Loucy (cell line): ENCODE results near the gene SCART1.

Experiments used
- H2AFZ ChIP-seq: fragments of 200-600 bp; sonication (generic); 2 replicates; pipeline ENCODE4 v1.6.0; 2016; ENCODE audit warnings: antibody characterized with exemption, mild to moderate bottlenecking, low read length, moderate library complexity
- H3F3A ChIP-seq: fragments of 200-600 bp; 2 replicates; pipeline ENCODE4 v1.6.0; 2016; ENCODE audit warnings: antibody characterized with exemption, low read depth, mild to moderate bottlenecking
- H3K27me3 ChIP-seq: fragments of 200-600 bp; sonication (generic); 2 replicates; pipeline ENCODE4 v1.6.1; 2014; ENCODE audit warnings: low read length, mild to moderate bottlenecking; ENCODE audit not compliant: insufficient read depth, poor library complexity, severe bottlenecking
- H3K36me3 ChIP-seq: fragments of 200-600 bp; sonication (generic); 2 replicates; pipeline ENCODE4 v1.6.1; 2016; ENCODE audit warnings: low read length; ENCODE audit not compliant: insufficient read depth
- H3K4me1 ChIP-seq: fragments of 200-600 bp; sonication (generic); 2 replicates; pipeline ENCODE4 v1.5.1; 2014; ENCODE audit warnings: low read length, mild to moderate bottlenecking; ENCODE audit not compliant: insufficient read depth, poor library complexity, severe bottlenecking
- H3K4me2 ChIP-seq: fragments of 200-600 bp; sonication (generic); 2 replicates; pipeline ENCODE4 v1.6.0; 2014; ENCODE audit warnings: antibody characterized with exemption, low read length, low read depth, mild to moderate bottlenecking; ENCODE audit not compliant: poor library complexity, severe bottlenecking
- H3K4me3 ChIP-seq: fragments of 200-600 bp; sonication (generic); 2 replicates; pipeline ENCODE4 v1.5.1; 2014; ENCODE audit warnings: low read length, mild to moderate bottlenecking, mixed read lengths; ENCODE audit not compliant: poor library complexity, severe bottlenecking
- H3K79me2 ChIP-seq: fragments of 200-600 bp; sonication (generic); 2 replicates; pipeline ENCODE4 v1.6.1; 2014; ENCODE audit warnings: low read length; ENCODE audit not compliant: insufficient read depth
- H3K9ac ChIP-seq: fragments of 200-600 bp; sonication (generic); 2 replicates; pipeline ENCODE4 v1.6.0; 2014; ENCODE audit warnings: mild to moderate bottlenecking, low read depth, low read length, moderate library complexity; ENCODE audit not compliant: poor library complexity, severe bottlenecking
- H3K9me2 ChIP-seq: fragments of 200-600 bp; sonication (generic); replicated peaks from 2 replicates; pipeline ENCODE4 v1.6.1; 2016; ENCODE audit warnings: low read depth, low read length, mixed read lengths
- H3K9me3 ChIP-seq: fragments of 200-600 bp; sonication (generic); 2 replicates; pipeline ENCODE4 v1.6.1; 2014; ENCODE audit warnings: mild to moderate bottlenecking, antibody characterized with exemption, low read length, low read depth; ENCODE audit not compliant: insufficient read depth
- H4K20me1 ChIP-seq: fragments of 200-600 bp; sonication (generic); 2 replicates; pipeline ENCODE4 v1.6.0; 2014; ENCODE audit warnings: antibody characterized with exemption, low read length, mild to moderate bottlenecking; ENCODE audit not compliant: insufficient read depth, poor library complexity, severe bottlenecking
- EZH2phosphoT487 ChIP-seq: fragments of 200-600 bp; IDR thresholded peaks from 2 replicates; pipeline ENCODE4 v1.6.1; 2018; ENCODE audit warnings: antibody characterized with exemption, mild to moderate bottlenecking, moderate library complexity, borderline replicate concordance
- TF ChIP-seq, protein P1 (sequence below): fragments of 200-600 bp; sonication (generic); conservative IDR thresholded peaks from 2 replicates; pipeline ENCODE4 v1.5.1; 2014; ENCODE audit warnings: mild to moderate bottlenecking, antibody characterized with exemption, low read length

SCART1 gene

GRCh38 chr10:133455611-133456031 lies 1.9 kb downstream of the SCART1 start:
- Histone ChIP-seq H2AFZ (no peak overlapping the region), H3F3A (no peaks in the 10 kb centered on the region), H3K9ac (peak overlapping the region; percentile 85), H3K9me2 (no peaks in the 10 kb centered on the region), H3K9me3 (no peaks in the 10 kb centered on the region), H3K4me2 (peak overlapping the region; percentile 83), H3K27me3 (no peaks in the 10 kb centered on the region), H3K4me1 (peaks cover 25% of the 10 kb centered on the region), H4K20me1 (peaks cover 6% of the 10 kb centered on the region), H3K4me3 (peak overlapping the region; percentile 75), H3K79me2 (peaks cover 49% of the 10 kb centered on the region), H3K36me3 (no peaks in the 10 kb centered on the region)
- TF ChIP-seq, protein P1, sequence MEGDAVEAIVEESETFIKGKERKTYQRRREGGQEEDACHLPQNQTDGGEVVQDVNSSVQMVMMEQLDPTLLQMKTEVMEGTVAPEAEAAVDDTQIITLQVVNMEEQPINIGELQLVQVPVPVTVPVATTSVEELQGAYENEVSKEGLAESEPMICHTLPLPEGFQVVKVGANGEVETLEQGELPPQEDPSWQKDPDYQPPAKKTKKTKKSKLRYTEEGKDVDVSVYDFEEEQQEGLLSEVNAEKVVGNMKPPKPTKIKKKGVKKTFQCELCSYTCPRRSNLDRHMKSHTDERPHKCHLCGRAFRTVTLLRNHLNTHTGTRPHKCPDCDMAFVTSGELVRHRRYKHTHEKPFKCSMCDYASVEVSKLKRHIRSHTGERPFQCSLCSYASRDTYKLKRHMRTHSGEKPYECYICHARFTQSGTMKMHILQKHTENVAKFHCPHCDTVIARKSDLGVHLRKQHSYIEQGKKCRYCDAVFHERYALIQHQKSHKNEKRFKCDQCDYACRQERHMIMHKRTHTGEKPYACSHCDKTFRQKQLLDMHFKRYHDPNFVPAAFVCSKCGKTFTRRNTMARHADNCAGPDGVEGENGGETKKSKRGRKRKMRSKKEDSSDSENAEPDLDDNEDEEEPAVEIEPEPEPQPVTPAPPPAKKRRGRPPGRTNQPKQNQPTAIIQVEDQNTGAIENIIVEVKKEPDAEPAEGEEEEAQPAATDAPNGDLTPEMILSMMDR, result no peak
- TF ChIP-seq EZH2phosphoT487, result no peak

DNA sequence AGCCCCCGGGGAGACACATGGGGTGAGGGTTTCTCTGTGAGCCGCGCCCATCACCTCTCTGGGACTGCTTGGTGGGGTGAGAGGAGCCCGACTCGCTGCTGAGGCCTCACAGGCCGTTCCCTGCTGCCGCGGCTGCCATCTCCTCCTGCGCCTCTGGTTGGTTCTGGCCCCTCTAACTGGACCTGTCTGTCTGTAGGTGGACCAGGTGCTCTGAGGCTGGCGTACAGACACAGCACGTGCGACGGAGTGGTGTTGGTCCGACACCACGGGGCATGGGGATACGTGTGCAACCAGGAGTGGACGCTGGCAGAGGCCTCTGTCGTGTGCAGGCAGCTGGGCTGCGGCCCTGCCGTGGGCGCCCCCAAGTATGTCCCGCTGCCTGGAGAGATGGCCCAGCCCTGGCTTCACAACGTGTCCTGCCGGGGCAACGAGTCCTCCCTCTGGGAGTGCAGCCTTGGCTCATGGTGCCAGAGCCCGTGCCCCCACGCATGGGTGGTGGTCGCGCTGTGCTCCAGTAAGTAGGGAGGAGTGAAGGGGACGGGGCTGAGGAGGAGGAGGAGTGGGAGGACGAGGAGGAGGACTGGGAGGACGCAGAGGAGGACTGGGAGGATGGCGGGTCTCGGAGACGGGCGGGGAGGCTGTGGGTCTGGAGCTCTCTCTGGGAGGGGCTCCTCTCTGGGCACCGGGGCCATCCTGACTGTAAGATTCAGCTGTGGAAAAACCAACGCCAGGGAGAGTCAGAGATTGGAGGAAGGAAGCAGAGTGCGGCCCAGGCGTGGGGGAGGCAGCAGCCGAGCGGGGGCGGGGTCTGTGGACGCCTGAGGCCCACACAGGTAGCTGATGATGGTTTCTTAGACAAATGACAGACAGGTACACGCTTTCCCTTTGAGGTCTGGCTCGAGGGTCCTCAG lies 2.6 kb downstream of the SCART1 start:
- H2AFZ ChIP-seq, result no peak overlapping the region
- H3K4me1 ChIP-seq, result peaks cover 25% of the 10 kb centered on the region
- H3K36me3 ChIP-seq, result no peaks in the 10 kb centered on the region
- no peaks in the 10 kb centered on the region for H3K27me3 ChIP-seq
- H3K9me2 ChIP-seq, result no peaks in the 10 kb centered on the region
- H3K4me2 ChIP-seq, result peak overlapping the region; percentile 83
- peaks cover 6% of the 10 kb centered on the region for H4K20me1 ChIP-seq
- peak overlapping the region; percentile 85 for H3K9ac ChIP-seq
- TF ChIP-seq, protein P1, result no peak
- no peak for TF ChIP-seq EZH2phosphoT487
- no peaks in the 10 kb centered on the region for H3K9me3 ChIP-seq
- H3F3A ChIP-seq, result no peaks in the 10 kb centered on the region
- H3K79me2 ChIP-seq, result peaks cover 49% of the 10 kb centered on the region
- peak overlapping the region; percentile 75 for H3K4me3 ChIP-seq

DNA sequence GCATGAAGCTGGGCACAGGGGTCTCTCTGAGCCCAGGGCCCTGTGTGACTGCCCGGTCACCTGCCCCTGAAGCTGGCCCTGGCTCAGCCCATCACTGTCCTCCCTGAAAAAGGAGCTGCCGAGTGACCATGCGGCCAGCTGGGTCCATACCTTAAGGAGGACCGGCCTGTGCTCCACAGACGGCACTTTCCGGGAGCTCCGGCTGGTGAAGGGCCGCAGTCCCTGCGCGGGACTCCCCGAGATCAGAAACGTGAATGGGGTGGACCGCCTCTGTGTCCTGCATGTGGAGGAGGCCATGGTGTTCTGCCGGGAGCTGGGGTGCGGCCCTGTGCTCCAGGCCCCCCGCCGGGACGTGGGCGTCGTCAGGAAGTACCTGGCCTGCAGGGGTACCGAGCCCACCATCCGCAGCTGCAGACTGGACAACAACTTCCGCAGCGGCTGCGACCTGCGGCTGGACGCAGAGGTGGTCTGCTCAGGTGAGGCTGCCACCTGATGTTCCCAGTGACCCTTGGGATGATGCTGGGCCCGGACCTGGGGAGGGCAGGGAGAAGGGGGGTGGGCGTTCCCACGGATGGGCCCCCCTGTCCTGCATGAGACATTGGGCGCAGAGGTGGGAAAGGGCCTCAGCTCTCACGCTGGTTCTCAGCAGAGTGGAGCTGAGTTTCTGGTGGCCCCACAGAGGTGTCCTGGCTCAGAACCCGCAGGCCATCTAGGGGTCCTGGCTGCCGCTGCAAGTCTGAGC lies 3.5 kb downstream of the SCART1 start:
- Histone ChIP-seq H3K9me3 (no peaks in the 10 kb centered on the region), H3K9ac (no peak overlapping the region), H3K79me2 (peaks cover 54% of the 10 kb centered on the region), H4K20me1 (peaks cover 11% of the 10 kb centered on the region), H3K4me1 (peaks cover 25% of the 10 kb centered on the region), H3K9me2 (no peaks in the 10 kb centered on the region), H3K4me3 (no peak overlapping the region), H3K4me2 (peak overlapping the region; percentile 83), H2AFZ (no peak overlapping the region), H3K36me3 (no peaks in the 10 kb centered on the region), H3K27me3 (no peaks in the 10 kb centered on the region), H3F3A (no peaks in the 10 kb centered on the region)
- TF ChIP-seq, protein P1, result no peak
- TF ChIP-seq EZH2phosphoT487, result no peak
